DND-41 (cell line): Measurements from ENCODE around the gene KANSL1L.

Experiments used
- EZH2 ChIP-seq: IDR thresholded peaks from 3 replicates; pipeline ENCODE4 v1.6.1; 2012; ENCODE audit warnings: borderline replicate concordance, low read depth, mild to moderate bottlenecking, moderate library complexity, low read length, inconsistent platforms; ENCODE audit not compliant: severe bottlenecking
- TF ChIP-seq, protein P1 (sequence below): IDR thresholded peaks from 2 replicates; pipeline ENCODE4 v1.5.1; 2012; ENCODE audit warnings: borderline replicate concordance, low read length, moderate library complexity, mild to moderate bottlenecking; ENCODE audit not compliant: poor library complexity, severe bottlenecking; ENCODE audit errors: extremely low read depth

DNA sequence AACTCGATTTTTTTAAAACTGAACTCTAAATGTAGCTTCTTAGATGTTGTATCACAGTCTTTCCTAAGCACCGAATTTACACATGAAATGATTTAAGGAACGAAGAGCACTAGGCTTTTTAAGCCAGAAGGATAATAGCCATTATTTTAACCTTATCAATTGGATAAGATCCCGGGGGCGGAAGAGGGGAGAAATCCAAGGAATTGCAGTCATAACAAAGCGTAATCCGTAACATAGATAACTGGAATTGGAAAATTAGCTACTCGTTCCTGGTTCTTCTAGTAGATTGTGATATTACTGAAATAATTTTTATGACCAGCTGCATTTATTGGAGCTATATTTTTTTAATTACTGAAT is 988 bp upstream of the KANSL1L start:
- TF ChIP-seq, protein P1, sequence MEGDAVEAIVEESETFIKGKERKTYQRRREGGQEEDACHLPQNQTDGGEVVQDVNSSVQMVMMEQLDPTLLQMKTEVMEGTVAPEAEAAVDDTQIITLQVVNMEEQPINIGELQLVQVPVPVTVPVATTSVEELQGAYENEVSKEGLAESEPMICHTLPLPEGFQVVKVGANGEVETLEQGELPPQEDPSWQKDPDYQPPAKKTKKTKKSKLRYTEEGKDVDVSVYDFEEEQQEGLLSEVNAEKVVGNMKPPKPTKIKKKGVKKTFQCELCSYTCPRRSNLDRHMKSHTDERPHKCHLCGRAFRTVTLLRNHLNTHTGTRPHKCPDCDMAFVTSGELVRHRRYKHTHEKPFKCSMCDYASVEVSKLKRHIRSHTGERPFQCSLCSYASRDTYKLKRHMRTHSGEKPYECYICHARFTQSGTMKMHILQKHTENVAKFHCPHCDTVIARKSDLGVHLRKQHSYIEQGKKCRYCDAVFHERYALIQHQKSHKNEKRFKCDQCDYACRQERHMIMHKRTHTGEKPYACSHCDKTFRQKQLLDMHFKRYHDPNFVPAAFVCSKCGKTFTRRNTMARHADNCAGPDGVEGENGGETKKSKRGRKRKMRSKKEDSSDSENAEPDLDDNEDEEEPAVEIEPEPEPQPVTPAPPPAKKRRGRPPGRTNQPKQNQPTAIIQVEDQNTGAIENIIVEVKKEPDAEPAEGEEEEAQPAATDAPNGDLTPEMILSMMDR = no peak
- TF ChIP-seq EZH2 = no peak
